ENCODE results near the gene FAM163B. TPM values are rescaled to one million over a fixed set of nuclear protein-coding genes. Genes with fewer than 3 reads are reported as not detected.

FAM163B gene
- total and polyA plus RNA-seq, 9 of the 15 experiments (the other 6 are each of a cell fraction or from before 2014, with no cell fraction given), result not detected

DNA sequence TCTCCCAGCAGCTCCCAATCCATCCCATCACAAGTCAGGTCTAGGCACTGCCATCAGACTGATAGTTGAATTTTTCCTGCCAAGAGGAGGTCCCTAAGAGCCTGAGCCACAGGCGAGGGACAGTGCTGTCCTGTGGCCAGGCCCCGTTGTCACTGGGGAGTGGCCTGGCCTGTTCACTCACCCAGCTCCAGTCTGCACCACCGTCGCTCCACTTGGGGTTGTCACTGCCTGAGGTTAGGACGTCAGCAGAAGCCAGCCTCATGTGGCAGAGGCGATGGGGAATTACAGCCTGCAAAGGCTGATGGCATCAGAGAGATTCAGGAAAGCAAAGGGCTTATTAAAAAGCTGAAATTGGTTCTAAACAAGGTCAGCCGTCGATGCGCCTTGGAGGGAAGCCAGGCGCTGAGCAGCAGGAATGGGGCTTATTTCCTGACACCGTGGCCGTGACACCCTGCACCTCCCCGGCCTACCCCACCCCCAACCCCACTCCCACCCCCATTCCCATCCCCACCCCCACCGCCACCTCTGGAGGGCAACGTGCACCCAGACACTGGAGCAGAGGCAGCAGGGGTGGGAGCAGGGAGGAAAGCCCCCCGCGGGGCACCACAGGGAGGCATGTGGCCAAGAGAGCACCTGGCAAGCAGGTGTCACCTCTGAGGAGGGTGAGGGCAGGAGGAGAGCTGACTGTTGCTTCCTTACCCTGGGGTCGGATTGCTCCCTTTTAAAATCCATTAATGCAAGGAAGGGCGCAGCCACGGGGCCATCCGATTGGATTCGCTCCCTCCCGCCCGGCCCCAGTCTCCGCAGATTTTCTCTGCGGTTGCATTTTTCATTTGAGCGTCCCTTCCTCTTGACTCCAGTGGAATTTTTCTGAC, 23.9 kb upstream of the FAM163B start:
- Histone ChIP-seq H3K27me3 (ENCODE audit: control insufficient read depth in 2 of 2, insufficient read depth in 2 of 2, low read length in 2 of 2) (peaks cover 0 to 74% of the 10 kb centered on the region in 2 experiments; a peak in 2 of 5 replicates), H3K79me2 (ENCODE audit: control insufficient read depth, insufficient read depth, low read length) (no peaks in the 10 kb centered on the region), H3K9ac (ENCODE audit: insufficient read depth in 1 of 2, low read depth in 2 of 2, low read length in 2 of 2) (no peak overlapping the region; a peak in 1 of 4 replicates), H3K4me3 (no peak overlapping the region), H4K20me1 (replicated peaks; ENCODE audit: control insufficient read depth, insufficient read depth, low read length) (peaks cover 2% of the 10 kb centered on the region; the same call in 1 of the 2 replicates), H3K27ac (ENCODE audit: extremely low read depth, low read depth, low read length) (no peak overlapping the region), H3K4me1 (replicated peaks in 1 of 2; ENCODE audit: control insufficient read depth in 2 of 2, insufficient read depth in 2 of 2, low read length in 2 of 2) (peaks cover 0 to 8% of the 10 kb centered on the region in 2 experiments; a peak in 3 of 5 replicates), H3K36me3 (ENCODE audit: control insufficient read depth, insufficient read depth, low read length) (no peaks in the 10 kb centered on the region), H3K9me1 (ENCODE audit: control insufficient read depth, insufficient read depth, low read length) (no peaks in the 10 kb centered on the region), H2AFZ (ENCODE audit: low read depth, low read length) (no peak overlapping the region), H3K4me2 (ENCODE audit: insufficient read depth, low read length) (no peak overlapping the region), H3K9me3 (replicated peaks; ENCODE audit: control insufficient read depth, insufficient read depth, low read depth, low read length) (no peaks in the 10 kb centered on the region)
- ATAC-seq (no peak), DNase-seq (ENCODE audit: extremely low read depth in 1 of 4, low spot score in 3 of 4) (no peak), FAIRE-seq (no peak)
- in situ Hi-C loops (cut with MboI) (no loop called here), intact Hi-C loops (cut with micrococcal nuclease) (no loop called here)
- ChIA-PET CTCF (ENCODE audit: low intra/inter-chr PET ratio) (no interaction called here), POLR2A (interaction anchor here (1.2 kb wide), 1 partner anchor 15 kb away, joined by 3 read pairs; no protein-coding TSS in a partner anchor)
- no TSS peak for BruUV-seq (replicated peaks)
- 0% methylated on average over 17 of the region's 27 CpGs for WGBS (ENCODE audit: insufficient coverage, low coverage, missing lambda C conversion rate)
- TF ChIP-seq, protein P1, sequence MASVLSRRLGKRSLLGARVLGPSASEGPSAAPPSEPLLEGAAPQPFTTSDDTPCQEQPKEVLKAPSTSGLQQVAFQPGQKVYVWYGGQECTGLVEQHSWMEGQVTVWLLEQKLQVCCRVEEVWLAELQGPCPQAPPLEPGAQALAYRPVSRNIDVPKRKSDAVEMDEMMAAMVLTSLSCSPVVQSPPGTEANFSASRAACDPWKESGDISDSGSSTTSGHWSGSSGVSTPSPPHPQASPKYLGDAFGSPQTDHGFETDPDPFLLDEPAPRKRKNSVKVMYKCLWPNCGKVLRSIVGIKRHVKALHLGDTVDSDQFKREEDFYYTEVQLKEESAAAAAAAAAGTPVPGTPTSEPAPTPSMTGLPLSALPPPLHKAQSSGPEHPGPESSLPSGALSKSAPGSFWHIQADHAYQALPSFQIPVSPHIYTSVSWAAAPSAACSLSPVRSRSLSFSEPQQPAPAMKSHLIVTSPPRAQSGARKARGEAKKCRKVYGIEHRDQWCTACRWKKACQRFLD (CRISPR knock-in tag; IDR thresholded peaks at IDR 0.05), result no peak
- TF ChIP-seq KDM1A (IDR thresholded peaks at IDR 0.05) (no peak), TAF1 (IDR thresholded peaks at IDR 0.05; ENCODE audit: control insufficient read depth, extremely low read depth, insufficient read depth, low read length, severe bottlenecking) (no peak), ESRRA (IDR thresholded peaks at IDR 0.05; ENCODE audit: borderline replicate concordance, low read depth) (no peak), SMAD4 (CRISPR knock-in tag; conservative IDR thresholded peaks at IDR 0.05) (no peak), ARHGAP35 (IDR thresholded peaks at IDR 0.05; ENCODE audit: partially characterized antibody) (no peak), POLR3G (IDR thresholded peaks at IDR 0.05; ENCODE audit: extremely low read depth, insufficient read length, insufficient replicate concordance) (no peak), HDAC6 (IDR thresholded peaks at IDR 0.05; ENCODE audit: low read depth, low read length) (no peak)
- TF ChIP-seq, protein P2, sequence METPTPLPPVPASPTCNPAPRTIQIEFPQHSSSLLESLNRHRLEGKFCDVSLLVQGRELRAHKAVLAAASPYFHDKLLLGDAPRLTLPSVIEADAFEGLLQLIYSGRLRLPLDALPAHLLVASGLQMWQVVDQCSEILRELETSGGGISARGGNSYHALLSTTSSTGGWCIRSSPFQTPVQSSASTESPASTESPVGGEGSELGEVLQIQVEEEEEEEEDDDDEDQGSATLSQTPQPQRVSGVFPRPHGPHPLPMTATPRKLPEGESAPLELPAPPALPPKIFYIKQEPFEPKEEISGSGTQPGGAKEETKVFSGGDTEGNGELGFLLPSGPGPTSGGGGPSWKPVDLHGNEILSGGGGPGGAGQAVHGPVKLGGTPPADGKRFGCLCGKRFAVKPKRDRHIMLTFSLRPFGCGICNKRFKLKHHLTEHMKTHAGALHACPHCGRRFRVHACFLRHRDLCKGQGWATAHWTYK (CRISPR knock-in tag; IDR thresholded peaks at IDR 0.05), result no peak
- TF ChIP-seq, protein P3, sequence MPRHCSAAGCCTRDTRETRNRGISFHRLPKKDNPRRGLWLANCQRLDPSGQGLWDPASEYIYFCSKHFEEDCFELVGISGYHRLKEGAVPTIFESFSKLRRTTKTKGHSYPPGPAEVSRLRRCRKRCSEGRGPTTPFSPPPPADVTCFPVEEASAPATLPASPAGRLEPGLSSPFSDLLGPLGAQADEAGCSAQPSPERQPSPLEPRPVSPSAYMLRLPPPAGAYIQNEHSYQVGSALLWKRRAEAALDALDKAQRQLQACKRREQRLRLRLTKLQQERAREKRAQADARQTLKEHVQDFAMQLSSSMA (CRISPR knock-in tag; IDR thresholded peaks at IDR 0.05), result no peak
- TF ChIP-seq, protein P4, sequence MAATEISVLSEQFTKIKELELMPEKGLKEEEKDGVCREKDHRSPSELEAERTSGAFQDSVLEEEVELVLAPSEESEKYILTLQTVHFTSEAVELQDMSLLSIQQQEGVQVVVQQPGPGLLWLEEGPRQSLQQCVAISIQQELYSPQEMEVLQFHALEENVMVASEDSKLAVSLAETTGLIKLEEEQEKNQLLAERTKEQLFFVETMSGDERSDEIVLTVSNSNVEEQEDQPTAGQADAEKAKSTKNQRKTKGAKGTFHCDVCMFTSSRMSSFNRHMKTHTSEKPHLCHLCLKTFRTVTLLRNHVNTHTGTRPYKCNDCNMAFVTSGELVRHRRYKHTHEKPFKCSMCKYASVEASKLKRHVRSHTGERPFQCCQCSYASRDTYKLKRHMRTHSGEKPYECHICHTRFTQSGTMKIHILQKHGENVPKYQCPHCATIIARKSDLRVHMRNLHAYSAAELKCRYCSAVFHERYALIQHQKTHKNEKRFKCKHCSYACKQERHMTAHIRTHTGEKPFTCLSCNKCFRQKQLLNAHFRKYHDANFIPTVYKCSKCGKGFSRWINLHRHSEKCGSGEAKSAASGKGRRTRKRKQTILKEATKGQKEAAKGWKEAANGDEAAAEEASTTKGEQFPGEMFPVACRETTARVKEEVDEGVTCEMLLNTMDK (IDR thresholded peaks at IDR 0.05; ENCODE audit: borderline replicate concordance, insufficient read depth, low read depth, low read length, poor library complexity, severe bottlenecking), result no peak
- TF ChIP-seq, protein P5, sequence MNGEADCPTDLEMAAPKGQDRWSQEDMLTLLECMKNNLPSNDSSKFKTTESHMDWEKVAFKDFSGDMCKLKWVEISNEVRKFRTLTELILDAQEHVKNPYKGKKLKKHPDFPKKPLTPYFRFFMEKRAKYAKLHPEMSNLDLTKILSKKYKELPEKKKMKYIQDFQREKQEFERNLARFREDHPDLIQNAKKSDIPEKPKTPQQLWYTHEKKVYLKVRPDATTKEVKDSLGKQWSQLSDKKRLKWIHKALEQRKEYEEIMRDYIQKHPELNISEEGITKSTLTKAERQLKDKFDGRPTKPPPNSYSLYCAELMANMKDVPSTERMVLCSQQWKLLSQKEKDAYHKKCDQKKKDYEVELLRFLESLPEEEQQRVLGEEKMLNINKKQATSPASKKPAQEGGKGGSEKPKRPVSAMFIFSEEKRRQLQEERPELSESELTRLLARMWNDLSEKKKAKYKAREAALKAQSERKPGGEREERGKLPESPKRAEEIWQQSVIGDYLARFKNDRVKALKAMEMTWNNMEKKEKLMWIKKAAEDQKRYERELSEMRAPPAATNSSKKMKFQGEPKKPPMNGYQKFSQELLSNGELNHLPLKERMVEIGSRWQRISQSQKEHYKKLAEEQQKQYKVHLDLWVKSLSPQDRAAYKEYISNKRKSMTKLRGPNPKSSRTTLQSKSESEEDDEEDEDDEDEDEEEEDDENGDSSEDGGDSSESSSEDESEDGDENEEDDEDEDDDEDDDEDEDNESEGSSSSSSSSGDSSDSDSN (IDR thresholded peaks at IDR 0.05; ENCODE audit: borderline replicate concordance in 1 of 2, low read depth in 2 of 2, low read length in 2 of 2), result no peak

Measured in K562 (cell line).